ENCODE measurements around the gene DNM2. TPM values are rescaled to one million over a fixed set of nuclear protein-coding genes. Genes with fewer than 3 reads are reported as not detected.

DNM2 gene
- total RNA-seq, 1 experiment from 2014 or later = 131 TPM

GRCh38 chr19:10692673-10693264 lies 25.1 kb upstream of the DNM2 start (continued):
- TF ChIP-seq ATF6 (CRISPR knock-in tag; IDR thresholded peaks at IDR 0.05) = no peak
- 0 out of 2 replicates have a peak, but pooled peaks have one; percentile 46 for TF ChIP-seq ERG (CRISPR knock-in tag; IDR thresholded peaks at IDR 0.05)
- peak; percentile 31; the same call in 1 of the 2 replicates for TF ChIP-seq USF2 (CRISPR knock-in tag; IDR thresholded peaks at IDR 0.05)
- TF ChIP-seq, protein P1, sequence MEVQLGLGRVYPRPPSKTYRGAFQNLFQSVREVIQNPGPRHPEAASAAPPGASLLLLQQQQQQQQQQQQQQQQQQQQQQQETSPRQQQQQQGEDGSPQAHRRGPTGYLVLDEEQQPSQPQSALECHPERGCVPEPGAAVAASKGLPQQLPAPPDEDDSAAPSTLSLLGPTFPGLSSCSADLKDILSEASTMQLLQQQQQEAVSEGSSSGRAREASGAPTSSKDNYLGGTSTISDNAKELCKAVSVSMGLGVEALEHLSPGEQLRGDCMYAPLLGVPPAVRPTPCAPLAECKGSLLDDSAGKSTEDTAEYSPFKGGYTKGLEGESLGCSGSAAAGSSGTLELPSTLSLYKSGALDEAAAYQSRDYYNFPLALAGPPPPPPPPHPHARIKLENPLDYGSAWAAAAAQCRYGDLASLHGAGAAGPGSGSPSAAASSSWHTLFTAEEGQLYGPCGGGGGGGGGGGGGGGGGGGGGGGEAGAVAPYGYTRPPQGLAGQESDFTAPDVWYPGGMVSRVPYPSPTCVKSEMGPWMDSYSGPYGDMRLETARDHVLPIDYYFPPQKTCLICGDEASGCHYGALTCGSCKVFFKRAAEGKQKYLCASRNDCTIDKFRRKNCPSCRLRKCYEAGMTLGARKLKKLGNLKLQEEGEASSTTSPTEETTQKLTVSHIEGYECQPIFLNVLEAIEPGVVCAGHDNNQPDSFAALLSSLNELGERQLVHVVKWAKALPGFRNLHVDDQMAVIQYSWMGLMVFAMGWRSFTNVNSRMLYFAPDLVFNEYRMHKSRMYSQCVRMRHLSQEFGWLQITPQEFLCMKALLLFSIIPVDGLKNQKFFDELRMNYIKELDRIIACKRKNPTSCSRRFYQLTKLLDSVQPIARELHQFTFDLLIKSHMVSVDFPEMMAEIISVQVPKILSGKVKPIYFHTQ (CRISPR knock-in tag; IDR thresholded peaks at IDR 0.05) = peak; percentile 84
- TF ChIP-seq ZNF671 (CRISPR knock-in tag; IDR thresholded peaks at IDR 0.05) = 0 out of 2 replicates have a peak, but pooled peaks have one; percentile 18

DNA sequence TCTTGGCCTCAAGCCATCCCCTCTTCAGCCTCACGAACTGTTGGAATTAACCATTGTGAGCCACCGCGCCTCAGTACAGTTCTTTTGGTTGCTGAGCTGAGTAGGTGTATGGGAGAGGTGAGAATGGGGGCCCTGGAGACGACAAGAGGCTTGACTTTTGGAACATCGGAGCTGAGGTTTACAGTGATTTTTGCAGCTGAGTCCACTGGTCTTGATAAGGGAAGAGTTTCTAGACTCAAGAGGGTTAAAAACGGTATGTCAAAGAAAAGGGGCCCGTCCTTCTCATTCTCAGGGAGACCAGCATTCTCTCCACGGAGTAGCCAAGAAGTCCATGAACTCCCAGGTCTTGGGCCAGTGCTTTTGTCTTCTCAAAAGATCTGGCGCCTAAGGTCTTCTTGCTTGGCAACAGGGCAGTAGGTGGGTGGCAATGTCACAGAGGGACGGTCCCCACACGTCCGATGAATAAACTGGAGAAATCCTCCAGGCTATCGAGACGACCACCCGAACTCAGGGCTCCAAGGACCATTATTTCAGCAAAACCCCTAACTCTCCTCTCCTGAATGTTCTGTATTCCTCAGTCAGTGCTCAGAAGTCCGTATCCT lies 23.1 kb upstream of the DNM2 start:
- no peak for DNase-seq (ENCODE audit: low spot score)
- TF ChIP-seq TEAD1 (CRISPR knock-in tag; IDR thresholded peaks at IDR 0.05) (no peak), ZSCAN18 (CRISPR knock-in tag; IDR thresholded peaks at IDR 0.05) (no peak), CBFB (CRISPR knock-in tag; IDR thresholded peaks at IDR 0.05; ENCODE audit: low read depth) (no peak), ZNF317 (CRISPR knock-in tag; IDR thresholded peaks at IDR 0.05; ENCODE audit: borderline replicate concordance, low read depth) (no peak), ERG (CRISPR knock-in tag; IDR thresholded peaks at IDR 0.05) (peak; percentile 49; the same call in 1 of the 2 replicates), CREM (CRISPR knock-in tag; IDR thresholded peaks at IDR 0.05) (no peak), FOXJ3 (CRISPR knock-in tag; IDR thresholded peaks at IDR 0.05; ENCODE audit: borderline replicate concordance) (no peak), ATF3 (CRISPR knock-in tag; conservative IDR thresholded peaks at IDR 0.05) (no peak), ZNF416 (CRISPR knock-in tag; IDR thresholded peaks at IDR 0.05) (0 out of 2 replicates have a peak, but pooled peaks have one; percentile 41), FOXP1 (CRISPR knock-in tag; IDR thresholded peaks at IDR 0.05; ENCODE audit: borderline replicate concordance) (no peak), SMAD3 (CRISPR knock-in tag; IDR thresholded peaks at IDR 0.05; ENCODE audit: borderline replicate concordance) (no peak)
- TF ChIP-seq, protein P1 (CRISPR knock-in tag; IDR thresholded peaks at IDR 0.05) = 0 out of 2 replicates have a peak, but pooled peaks have one; percentile 10
- TF ChIP-seq, protein P2, sequence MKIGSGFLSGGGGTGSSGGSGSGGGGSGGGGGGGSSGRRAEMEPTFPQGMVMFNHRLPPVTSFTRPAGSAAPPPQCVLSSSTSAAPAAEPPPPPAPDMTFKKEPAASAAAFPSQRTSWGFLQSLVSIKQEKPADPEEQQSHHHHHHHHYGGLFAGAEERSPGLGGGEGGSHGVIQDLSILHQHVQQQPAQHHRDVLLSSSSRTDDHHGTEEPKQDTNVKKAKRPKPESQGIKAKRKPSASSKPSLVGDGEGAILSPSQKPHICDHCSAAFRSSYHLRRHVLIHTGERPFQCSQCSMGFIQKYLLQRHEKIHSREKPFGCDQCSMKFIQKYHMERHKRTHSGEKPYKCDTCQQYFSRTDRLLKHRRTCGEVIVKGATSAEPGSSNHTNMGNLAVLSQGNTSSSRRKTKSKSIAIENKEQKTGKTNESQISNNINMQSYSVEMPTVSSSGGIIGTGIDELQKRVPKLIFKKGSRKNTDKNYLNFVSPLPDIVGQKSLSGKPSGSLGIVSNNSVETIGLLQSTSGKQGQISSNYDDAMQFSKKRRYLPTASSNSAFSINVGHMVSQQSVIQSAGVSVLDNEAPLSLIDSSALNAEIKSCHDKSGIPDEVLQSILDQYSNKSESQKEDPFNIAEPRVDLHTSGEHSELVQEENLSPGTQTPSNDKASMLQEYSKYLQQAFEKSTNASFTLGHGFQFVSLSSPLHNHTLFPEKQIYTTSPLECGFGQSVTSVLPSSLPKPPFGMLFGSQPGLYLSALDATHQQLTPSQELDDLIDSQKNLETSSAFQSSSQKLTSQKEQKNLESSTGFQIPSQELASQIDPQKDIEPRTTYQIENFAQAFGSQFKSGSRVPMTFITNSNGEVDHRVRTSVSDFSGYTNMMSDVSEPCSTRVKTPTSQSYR (CRISPR knock-in tag; IDR thresholded peaks at IDR 0.05) = no peak

More for the DNA sequence above, 23.1 kb upstream of the DNM2 start:
- no peaks in the 10 kb centered on the region for H3K9me3 Mint-ChIP-seq
- H3K27ac Mint-ChIP-seq = peak overlapping the region; percentile 98
- H3K27me3 Mint-ChIP-seq (ENCODE audit: low read depth) = peaks cover 5% of the 10 kb centered on the region
- H3K4me1 Mint-ChIP-seq = peaks cover 22% of the 10 kb centered on the region
- H3K36me3 Mint-ChIP-seq = peaks cover 24% of the 10 kb centered on the region
- H3K4me3 Mint-ChIP-seq = peak overlapping the region; percentile 76
- ChIA-PET CTCF (interaction anchor here (0.7 to 3.3 kb wide), 13 partner anchors 23 to 436 kb away, joined by 3 to 26 read pairs (median 5); partner anchors contain the start of genes DNM2 and PDE4A), POLR2A (interaction anchor here (0.5 to 2.0 kb wide), 6 partner anchors 14 to 274 kb away, joined by 3 to 6 read pairs (median 4); partner anchors contain the start of gene S1PR5)
- no peak for ATAC-seq

All from WTC11 (cell line).